Right lobe of liver (tissue), 6 donors: ENCODE measurements around the gene ANO7. TPM values are rescaled to one million over a fixed set of nuclear protein-coding genes. Genes with fewer than 3 reads are reported as not detected.

Experiments used
- ATAC-seq, 4 donors: fragments of 200-7000 bp; cut with Tn5 transposase; one replicate each; pipeline ENCODE4 v1.9.1; 2020; ENCODE audit warnings: mild to moderate bottlenecking in 4 of 4, moderate library complexity in 4 of 4
- DNase-seq, 3 donors: peaks; one replicate each; pipeline ENCODE4 v3.0.0-alpha.2; 2020
- H3K27ac ChIP-seq, 3 donors: fragments of 200-600 bp; one replicate each; pipeline ENCODE4 v1.8.0; 2022
- H3K27me3 ChIP-seq, 2 donors: fragments of 200-600 bp; one replicate each; pipeline ENCODE4 v1.8.0; 2022
- H3K36me3 ChIP-seq, 4 donors: fragments of 200-600 bp; sonication (generic) in 1 of 4; one replicate each; pipeline versions ENCODE4 v1.5.1 to v1.8.0; 2017 to 2022; ENCODE audit warnings: control low read depth in 1 of 4
- H3K4me1 ChIP-seq, 4 donors: fragments of 200-600 bp; sonication (generic) in 1 of 4; one replicate each; pipeline versions ENCODE4 v1.5.1 to v1.8.0; 2017 to 2022; ENCODE audit warnings: control low read depth in 1 of 4
- H3K4me3 ChIP-seq, 3 donors: fragments of 200-600 bp; one replicate each; pipeline ENCODE4 v1.8.0; 2022
- H3K9me3 ChIP-seq, 4 donors: fragments of 200-600 bp; sonication (generic) in 1 of 4; one replicate each; pipeline versions ENCODE4 v1.5.1 to v1.8.0; 2017 to 2022; ENCODE audit warnings: control low read depth in 1 of 4
- CTCF ChIP-seq, 4 donors: fragments of 200-600 bp in 3 of 4; fragments of 450-650 bp in 1 of 4; IDR thresholded peaks; one replicate each; pipeline versions ENCODE4 v1.5.1 to v1.8.0; 2016 to 2022; ENCODE audit warnings: antibody characterized with exemption in 4 of 4, mild to moderate bottlenecking in 2 of 4
- POLR2A ChIP-seq: fragments of 450-650 bp; IDR thresholded peaks from one replicate; pipeline ENCODE4 v1.6.1; 2017; ENCODE audit warnings: antibody characterized with exemption, mild to moderate bottlenecking
- WGBS: methylation state at CpG from one replicate; pipeline ENCODE4 v1.1.6; 2018; ENCODE audit warnings: low coverage, low lambda C conversion rate; ENCODE audit not compliant: insufficient coverage; ENCODE audit errors: missing lambda C conversion rate; 5-methylcytosine and 5-hydroxymethylcytosine counted together
- intact Hi-C, 2 donors: fragments of 100-400 bp; cut with DNase I; formaldehyde crosslinking; loops; one replicate each; pipeline versions ENCODE4 v1.11.2 to v1.14.1; 2022
- total RNA-seq, 6 experiments: library from RNA; depleted of rRNA in 2 of 6; stranded (reverse); fragments of >200 nt in 2 of 6; fragmentation: NEBNext Ultra II Directional in 3 of 6; extraction: Animal tissue kit (Norgen Biotek cat#: 25700) in 3 of 6; gene quantifications; one replicate each; pipeline versions ENCODE4 v1.1.0 to v1.2.4, GENCODE V29; 2016 to 2023
- donor health status: DM: no; HTN: yes; CAD: no.
- donor health status: DM: no; HTN: no; CAD: no.
- donor health status: DM: no; HTN: no; CAD: no.
- donor health status: DM: no; HTN: yes; CAD: no.
- donor health status: DM: no; HTN: yes; CAD: no.

Gene ANO7
- total RNA-seq, 6 experiments from 2014 or later, result 0.61 to 2.4 (median 0.97) TPM

- ATAC-seq, result no peak
- WGBS, result 80% methylated on average over 3 of the region's 24 CpGs
- H3K4me1 ChIP-seq, result no peaks in the 10 kb centered on the region
- no peak for TF ChIP-seq POLR2A
- no peak for TF ChIP-seq CTCF (IDR thresholded peaks at IDR 0.05)
- DNase-seq, result no peak
- intact Hi-C loops, result no loop called here
- H3K27me3 ChIP-seq, result no peaks in the 10 kb centered on the region
- H3K4me3 ChIP-seq, result no peak overlapping the region
- H3K36me3 ChIP-seq, result no peaks in the 10 kb centered on the region
- H3K27ac ChIP-seq, result no peak overlapping the region
- no peaks in the 10 kb centered on the region for H3K9me3 ChIP-seq
Observed at GRCh38 chr2:241201445-241202267, 13.2 kb downstream of the ANO7 start.

- H3K27ac ChIP-seq, result no peak overlapping the region
- DNase-seq, result peak in 1 of 3 donors; percentile 20
- no peaks in the 10 kb centered on the region for H3K9me3 ChIP-seq
- TF ChIP-seq CTCF (IDR thresholded peaks at IDR 0.05) (no peak), POLR2A (no peak)
- no peak overlapping the region for H3K4me3 ChIP-seq
- no peaks in the 10 kb centered on the region for H3K27me3 ChIP-seq
- H3K4me1 ChIP-seq, result peaks cover 0 to under 1% (median 0%) of the 10 kb centered on the region in 4 donors
- intact Hi-C loops, result no loop called here
- WGBS, result no CpG with 5 or more reads among the region's 15 CpGs
- H3K36me3 ChIP-seq, result no peaks in the 10 kb centered on the region
- ATAC-seq, result no peak
Observed at GRCh38 chr2:241202268-241202585, 13.8 kb downstream of the ANO7 start.

- TF ChIP-seq POLR2A, result no peak
- TF ChIP-seq CTCF (IDR thresholded peaks at IDR 0.05), result no peak
- Histone ChIP-seq H3K27ac (no peak overlapping the region), H3K9me3 (no peaks in the 10 kb centered on the region), H3K4me3 (no peak overlapping the region), H3K36me3 (no peaks in the 10 kb centered on the region), H3K4me1 (peaks cover 0 to 4% (median 0%) of the 10 kb centered on the region in 4 donors), H3K27me3 (no peaks in the 10 kb centered on the region)
- no CpG with 5 or more reads among the region's 9 CpGs for WGBS
- intact Hi-C loops, result no loop called here
- no peak for DNase-seq
- no peak for ATAC-seq
Observed at GRCh38 chr2:241202681-241203080, 14.2 kb downstream of the ANO7 start.

GRCh38 chr2:241203218-241204009 lies 14.9 kb downstream of the ANO7 start:
- H3K4me3 ChIP-seq, result no peak overlapping the region
- no peaks in the 10 kb centered on the region for H3K27me3 ChIP-seq
- intact Hi-C loops, result no loop called here
- peaks cover 0 to 4% (median 0%) of the 10 kb centered on the region in 4 donors for H3K4me1 ChIP-seq
- H3K36me3 ChIP-seq, result no peaks in the 10 kb centered on the region
- H3K9me3 ChIP-seq, result no peaks in the 10 kb centered on the region
- no peak for TF ChIP-seq CTCF (IDR thresholded peaks at IDR 0.05)
- TF ChIP-seq POLR2A, result no peak
- H3K27ac ChIP-seq, result no peak overlapping the region
- ATAC-seq (no peak), DNase-seq (no peak)
- 87% methylated on average over 3 of the region's 27 CpGs for WGBS
